NCI-H1417 treated with DMSO at 0.1 percent for 48 hours (cell line): ENCODE measurements around the gene AQP5.

Source experiments
- DNase-seq: peaks from one replicate; lab custom pipeline; 2025; lab: John Stamatoyannopoulos, UW

Gene AQP5

DNA sequence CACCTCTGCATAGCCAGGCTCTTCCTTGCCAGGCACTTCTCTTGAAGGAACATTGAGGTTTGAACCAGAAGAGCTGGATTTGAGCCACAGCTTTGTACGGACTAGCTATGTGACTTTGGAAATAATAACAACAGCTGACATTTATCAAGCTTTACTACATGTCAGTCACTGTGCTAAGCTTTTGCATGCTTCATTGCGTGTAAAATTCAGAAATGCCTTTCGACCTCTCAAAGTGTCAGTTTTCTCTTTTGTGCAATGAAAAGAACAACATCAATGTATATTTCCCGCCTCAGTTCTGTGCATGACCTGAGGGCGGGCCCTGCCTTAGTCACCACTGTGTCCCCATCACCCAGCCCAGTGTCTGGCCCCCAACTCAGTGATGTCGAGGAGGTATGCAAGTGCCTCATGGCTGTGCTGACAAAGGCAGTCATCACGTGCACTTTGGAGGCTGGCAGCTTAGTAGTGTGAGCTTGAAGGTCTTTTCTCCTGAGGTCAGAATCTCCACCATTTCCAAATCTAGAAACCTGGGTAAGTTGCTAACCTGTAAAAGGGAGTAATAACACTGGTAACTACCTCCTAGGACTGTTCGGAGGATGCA is 29.0 kb upstream of the AQP5 start:
- DNase-seq = no peak

DNA sequence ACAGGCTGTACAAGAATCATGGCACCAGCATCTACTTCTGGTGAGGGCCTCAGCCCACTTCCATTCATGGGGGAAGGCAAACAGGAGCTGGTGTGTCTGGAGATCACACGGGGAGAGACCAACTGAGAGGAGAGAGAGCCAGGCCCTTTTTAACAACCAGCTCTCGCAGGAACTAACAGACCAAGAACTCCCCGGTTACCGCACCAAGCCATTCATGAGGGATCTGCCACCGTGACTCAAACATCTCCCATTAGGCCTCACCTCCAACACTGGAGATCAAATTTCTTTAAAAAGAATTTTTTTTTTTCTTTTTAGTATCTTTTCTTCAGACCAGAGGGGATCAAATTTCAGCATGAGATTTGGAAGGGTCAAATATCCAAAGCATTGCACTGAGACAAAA is 27.9 kb upstream of the AQP5 start:
- DNase-seq = no peak

DNA sequence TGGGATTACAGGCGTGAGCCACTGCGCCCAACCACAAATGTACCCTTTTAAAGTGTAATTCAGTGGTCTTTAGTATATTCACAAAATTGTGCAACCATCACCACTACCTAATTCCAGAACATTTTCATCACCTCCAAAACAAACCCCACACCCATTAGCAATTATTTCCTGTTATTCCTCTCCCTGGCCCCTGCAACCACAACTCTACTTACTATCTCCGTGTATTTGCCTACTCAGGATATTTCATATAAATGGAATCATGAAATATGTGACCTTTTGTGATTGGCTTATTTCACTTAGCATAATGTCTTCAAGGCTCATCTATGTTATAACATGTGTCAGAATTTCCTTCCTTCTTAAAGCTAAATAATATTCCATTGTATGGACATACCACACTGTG is 27.2 kb upstream of the AQP5 start:
- no peak for DNase-seq

- DNase-seq = no peak
Measured at GRCh38 chr12:49936925-49937324, 24.7 kb upstream of the AQP5 start.

- DNase-seq = no peak
Measured at GRCh38 chr12:49937639-49938300, 23.9 kb upstream of the AQP5 start.

- DNase-seq = no peak
Measured at GRCh38 chr12:49939307-49939706, 22.4 kb upstream of the AQP5 start.

DNA sequence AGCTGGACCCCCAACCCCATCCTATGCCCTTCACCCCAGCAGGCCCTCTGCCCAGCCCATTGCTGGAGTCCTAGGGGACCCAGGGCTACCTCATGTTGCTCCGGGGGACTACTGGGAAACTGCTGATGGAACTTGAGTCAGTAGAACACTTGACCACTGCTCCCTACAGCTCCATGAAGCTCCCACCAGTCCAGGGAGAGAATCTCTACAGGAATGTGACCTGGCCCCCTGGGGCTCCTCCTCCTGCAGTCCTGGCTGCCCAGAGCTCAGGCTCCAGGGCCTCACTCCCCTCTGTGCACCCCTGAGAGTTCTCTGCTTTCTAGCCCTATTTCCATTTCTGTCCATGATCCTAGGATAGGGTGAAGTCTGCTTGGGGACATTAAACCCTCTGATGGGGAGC is 22.0 kb upstream of the AQP5 start:
- no peak for DNase-seq

DNA sequence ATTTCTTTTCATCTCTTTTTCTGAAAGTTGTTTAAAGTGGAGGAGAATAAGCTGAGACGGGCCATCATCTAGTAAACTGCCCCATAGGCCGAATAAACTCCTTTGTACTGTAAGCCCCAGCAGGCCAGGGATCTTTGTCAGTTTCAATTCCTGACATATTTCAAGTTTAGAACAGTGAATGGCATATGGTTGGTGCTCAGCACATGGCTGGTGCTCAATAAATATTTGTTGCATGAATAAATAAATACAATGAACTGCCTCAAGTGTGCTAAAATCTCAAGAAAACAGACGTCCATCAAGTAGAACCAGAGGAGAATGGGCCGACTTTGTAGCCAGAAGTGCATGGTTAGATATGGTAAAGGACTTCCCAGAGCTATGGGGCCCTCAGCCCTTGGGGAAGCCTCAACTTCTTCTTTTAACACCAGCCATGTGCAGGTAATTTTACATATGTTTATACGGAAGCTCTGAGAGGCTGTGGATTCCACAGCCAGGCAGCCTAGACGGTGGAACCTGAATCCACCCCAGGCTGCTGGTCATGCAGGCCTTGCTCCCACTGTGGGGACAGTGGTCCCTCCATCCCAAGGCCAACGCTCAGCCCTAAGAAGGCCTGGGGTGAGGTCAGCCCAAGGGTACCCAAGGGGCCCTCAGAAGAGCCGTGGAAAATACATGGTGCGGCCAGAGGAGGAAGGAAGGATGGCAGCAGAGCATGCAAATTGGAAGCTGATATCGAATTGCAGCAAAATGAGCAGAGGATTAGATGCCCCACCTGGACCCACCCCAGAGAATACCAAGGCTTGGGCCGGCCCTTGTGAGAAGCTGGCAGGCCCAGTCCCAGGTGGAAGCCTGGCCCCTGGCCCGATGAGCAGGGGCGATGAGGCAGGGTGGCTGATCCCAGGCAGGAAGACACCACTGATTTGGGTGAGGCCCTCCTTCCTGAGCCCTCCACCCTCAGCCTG is 19.8 kb upstream of the AQP5 start:
- DNase-seq = no peak

GRCh38 chr12:49942512-49942893 is 19.2 kb upstream of the AQP5 start:
- no peak for DNase-seq

DNA sequence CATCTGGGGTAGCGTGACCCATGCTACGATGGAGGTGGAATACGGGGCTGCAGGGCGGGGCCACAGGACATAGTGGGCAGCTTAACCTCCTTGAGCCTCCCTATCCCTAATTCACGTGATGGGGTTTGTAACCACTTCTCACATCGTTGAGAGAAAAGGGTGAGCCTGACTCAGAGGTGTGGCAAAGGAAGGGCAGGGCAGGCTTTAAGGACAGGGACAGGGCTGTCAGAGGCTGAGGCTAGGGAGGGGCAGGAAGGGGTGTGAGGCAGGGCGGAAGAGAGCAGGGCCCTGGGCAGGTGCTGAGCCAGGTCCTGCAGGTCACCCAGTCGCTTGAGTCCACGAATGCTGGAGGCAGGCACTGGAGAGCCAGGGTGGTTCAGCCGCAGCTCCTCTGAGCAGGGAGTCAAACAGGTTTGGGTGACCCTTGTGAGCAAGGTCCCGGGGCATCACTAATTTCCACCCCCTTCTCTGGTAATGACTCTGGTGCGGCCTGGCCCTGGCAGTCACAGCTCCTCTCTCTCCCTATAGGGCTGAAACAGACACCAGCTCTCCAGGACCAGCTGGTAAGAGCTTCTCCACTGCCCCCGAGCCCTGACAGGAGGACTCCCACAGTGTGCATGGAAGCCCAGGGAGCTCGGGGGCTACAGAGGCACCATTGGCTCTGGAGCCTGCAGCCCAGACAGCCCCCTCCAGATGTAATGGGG is 18.6 kb upstream of the AQP5 start:
- no peak for DNase-seq

GRCh38 chr12:49943625-49943960 is 18.1 kb upstream of the AQP5 start:
- no peak for DNase-seq

DNA sequence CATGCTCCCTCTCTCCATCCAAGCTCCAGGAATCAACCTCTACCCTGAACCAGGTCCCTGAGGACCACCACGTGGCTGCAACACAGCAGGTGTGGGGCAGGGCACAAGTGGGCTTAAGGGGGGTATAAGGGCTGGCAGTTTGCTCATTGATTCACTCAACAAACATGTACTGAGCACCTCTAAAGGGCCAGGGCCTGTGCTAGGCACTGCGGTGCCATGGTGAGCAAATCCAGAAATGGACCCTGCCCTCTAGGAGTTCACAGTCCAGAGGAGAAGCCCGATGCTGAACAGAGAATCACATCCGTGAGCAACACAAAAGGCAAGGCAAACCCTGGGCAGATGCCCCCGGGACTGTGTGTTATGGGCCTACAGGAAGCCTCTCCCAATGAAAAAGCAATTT is 17.6 kb upstream of the AQP5 start:
- no peak for DNase-seq

GRCh38 chr12:49944718-49945117 is 17.0 kb upstream of the AQP5 start:
- no peak for DNase-seq

DNA sequence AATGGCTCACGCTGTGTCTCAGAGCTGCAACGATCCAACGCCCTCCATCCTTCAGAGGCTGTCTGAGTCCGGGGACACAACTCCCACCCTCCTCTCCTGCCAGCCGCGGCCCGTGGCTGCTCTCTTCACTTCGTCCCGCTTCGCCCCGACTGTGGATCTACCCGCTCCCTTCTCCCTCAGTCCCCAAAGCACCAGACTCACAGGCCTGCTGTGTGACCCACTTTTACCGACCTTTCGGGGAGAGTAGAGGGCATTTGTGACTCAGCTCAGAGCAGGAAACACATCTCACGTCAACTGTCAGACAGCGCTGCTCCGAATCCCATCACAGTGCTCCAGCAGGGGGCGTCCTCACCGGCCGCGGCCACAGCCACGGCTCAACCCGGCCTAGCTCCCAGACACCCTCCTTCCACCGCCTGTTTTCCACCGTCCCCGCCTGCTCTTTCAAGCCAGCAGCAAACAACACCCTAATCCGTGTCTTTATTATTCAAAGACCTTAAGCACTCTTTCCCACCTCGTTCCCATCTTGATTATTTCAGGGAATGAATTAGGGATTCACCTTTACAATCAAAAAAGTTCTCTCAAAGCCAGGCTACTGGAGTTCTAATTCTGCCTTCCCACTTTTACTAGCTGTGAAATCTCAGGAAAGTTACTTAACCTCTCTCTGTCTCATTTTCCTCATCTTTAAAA is 16.1 kb upstream of the AQP5 start:
- DNase-seq = no peak

- no peak for DNase-seq
Measured at GRCh38 chr12:49946086-49946485, 15.6 kb upstream of the AQP5 start.

DNA sequence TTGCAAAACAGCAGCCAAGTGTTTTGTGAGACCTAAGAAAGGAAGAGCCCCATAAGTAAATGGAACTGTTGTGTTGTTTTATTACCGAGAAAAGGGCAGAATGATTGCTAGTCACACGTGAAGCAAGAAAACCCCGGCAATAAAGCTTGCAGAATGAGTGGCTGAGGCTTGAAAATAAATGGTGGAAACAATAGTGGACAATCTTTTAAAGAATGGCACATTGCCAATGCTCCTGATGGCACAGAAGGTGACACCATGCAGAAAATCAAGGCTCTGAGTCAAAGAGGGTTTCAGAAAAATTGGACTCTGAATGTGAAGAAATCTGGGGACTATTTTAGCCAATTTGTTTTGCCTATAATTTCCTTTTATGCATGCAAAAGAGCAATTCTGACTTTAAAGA is 15.2 kb upstream of the AQP5 start:
- no peak for DNase-seq

- DNase-seq = no peak
Measured at GRCh38 chr12:49947593-49948226, 14.0 kb upstream of the AQP5 start.

DNA sequence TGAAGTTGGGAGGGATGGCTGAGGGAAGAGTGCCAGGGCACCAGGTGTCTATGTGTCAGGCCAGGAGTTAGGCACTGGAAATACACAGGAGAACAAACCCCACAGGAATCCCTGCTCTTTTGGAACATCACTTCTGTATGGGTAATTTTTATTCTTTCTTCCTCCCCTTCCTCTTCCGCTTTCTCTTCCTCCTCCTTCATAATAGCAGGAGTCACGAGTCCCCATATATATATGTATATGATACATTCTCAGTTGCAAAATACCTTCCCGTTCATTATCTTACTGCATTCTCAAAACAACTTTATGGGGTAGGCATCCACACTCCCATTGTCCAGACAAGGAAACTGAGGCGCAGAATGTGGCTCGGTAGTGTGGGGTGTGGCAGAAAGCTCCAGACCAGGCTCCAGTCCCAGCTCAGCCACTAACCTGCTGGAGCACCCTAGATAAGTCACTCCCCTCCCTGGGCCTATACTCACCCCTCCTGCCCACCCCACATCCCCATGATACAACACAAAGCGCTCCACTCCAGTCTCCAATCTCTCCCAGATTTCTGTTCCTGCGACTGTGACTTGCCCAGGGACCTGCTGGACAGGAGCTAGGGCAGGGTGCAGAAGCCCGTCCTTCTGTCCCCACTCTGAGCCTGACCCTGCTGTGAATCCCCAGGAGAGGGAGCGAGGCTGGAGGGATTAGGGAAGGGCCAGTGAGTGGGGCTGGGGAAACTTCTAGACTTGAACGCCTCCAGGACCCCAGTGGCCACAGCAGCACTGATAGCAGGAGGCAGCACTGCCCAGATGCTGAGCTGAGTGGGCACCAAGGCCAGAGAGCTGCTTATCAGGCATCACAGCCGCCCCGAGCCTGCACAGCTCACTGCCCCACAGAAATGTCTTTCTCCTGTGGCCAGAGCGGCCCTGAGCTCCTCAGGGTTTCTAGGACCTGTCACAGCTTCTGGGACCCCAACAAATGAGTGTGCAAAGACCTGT is 12.5 kb upstream of the AQP5 start:
- DNase-seq = no peak

GRCh38 chr12:49949866-49950265 is 11.8 kb upstream of the AQP5 start:
- DNase-seq = no peak
